Hepatocyte (in vitro differentiated cells): ENCODE measurements around the gene ZBTB7C. TPM values are rescaled to one million over a fixed set of nuclear protein-coding genes. Genes with fewer than 3 reads are reported as not detected.

Experiments used
- DNase-seq: peaks from one replicate; pipeline ENCODE4 v3.0.0-alpha.2; 2016; ENCODE audit warnings: low spot score
- H2AFZ ChIP-seq: fragments of 200-600 bp; sonication (generic); 2 replicates; pipeline ENCODE4 v1.6.0; 2016; ENCODE audit warnings: antibody characterized with exemption, mild to moderate bottlenecking
- H3K27ac ChIP-seq: fragments of 200-600 bp; sonication (generic); 2 replicates; pipeline ENCODE4 v1.5.1; 2016; ENCODE audit warnings: mild to moderate bottlenecking
- H3K27me3 ChIP-seq: fragments of 200-600 bp; sonication (generic); 2 replicates; pipeline ENCODE4 v1.6.1; 2016
- H3K36me3 ChIP-seq: fragments of 200-600 bp; sonication (generic); replicated peaks from 2 replicates; pipeline ENCODE4 v1.5.1; 2016; ENCODE audit warnings: low read depth; ENCODE audit not compliant: insufficient read depth
- H3K4me1 ChIP-seq: fragments of 200-600 bp; sonication (generic); 2 replicates; pipeline ENCODE4 v1.5.1; 2016; ENCODE audit warnings: mild to moderate bottlenecking, moderate library complexity; ENCODE audit not compliant: insufficient read depth
- H3K4me2 ChIP-seq: fragments of 200-600 bp; sonication (generic); 2 replicates; pipeline ENCODE4 v1.6.0; 2016
- H3K4me3 ChIP-seq: fragments of 200-600 bp; sonication (generic); 2 replicates; pipeline ENCODE4 v1.5.1; 2016; ENCODE audit warnings: mild to moderate bottlenecking
- H3K79me2 ChIP-seq: fragments of 200-600 bp; sonication (generic); 2 replicates; pipeline ENCODE4 v1.6.0; 2017; ENCODE audit warnings: mild to moderate bottlenecking
- H3K9me2 ChIP-seq: fragments of 200-600 bp; sonication (generic); replicated peaks from 2 replicates; pipeline ENCODE4 v1.6.0; 2017; ENCODE audit warnings: mild to moderate bottlenecking; ENCODE audit not compliant: insufficient read depth
- H3K9me3 ChIP-seq: fragments of 200-600 bp; sonication (generic); 2 replicates; pipeline ENCODE4 v1.5.1; 2016; ENCODE audit warnings: low read depth, mild to moderate bottlenecking
- H4K20me1 ChIP-seq: fragments of 200-600 bp; sonication (generic); 2 replicates; pipeline ENCODE4 v1.6.0; 2016; ENCODE audit warnings: mild to moderate bottlenecking; ENCODE audit not compliant: insufficient read depth, poor library complexity, severe bottlenecking
- EZH2 ChIP-seq: fragments of 200-600 bp; sonication (generic); IDR thresholded peaks from 2 replicates; pipeline ENCODE4 v1.6.1; 2016; ENCODE audit warnings: antibody characterized with exemption, mild to moderate bottlenecking, borderline replicate concordance
- EZH2phosphoT487 ChIP-seq: fragments of 200-600 bp; sonication (generic); IDR thresholded peaks from one replicate; pipeline ENCODE4 v1.6.1; 2018; ENCODE audit warnings: antibody characterized with exemption, mild to moderate bottlenecking, low read depth, moderate library complexity; ENCODE audit not compliant: unreplicated experiment, severe bottlenecking
- WGBS: methylation state at CpG from one replicate; pipeline ENCODE4 v1.1.6; 2016; ENCODE audit warnings: low lambda C conversion rate; ENCODE audit errors: missing lambda C conversion rate; 5-methylcytosine and 5-hydroxymethylcytosine counted together
- polyA plus RNA-seq: library from polyadenylated mRNA; unstranded; fragments of >200 nt; fragmentation: Nextera tagmentation; extraction: Ambion mirVana; gene quantifications from 2 replicates; pipeline ENCODE4 v1.2.1, GENCODE V29; 2016
- total RNA-seq: library from RNA; depleted of rRNA; stranded (reverse); fragments of >200 nt; gene quantifications from 2 replicates; pipeline ENCODE4 v1.2.3, GENCODE V29; 2014
- TF ChIP-seq, protein P1 (sequence below): fragments of 200-600 bp; sonication (generic); IDR thresholded peaks from 2 replicates; pipeline ENCODE4 v1.5.1; 2016; ENCODE audit warnings: antibody characterized with exemption, mild to moderate bottlenecking; ENCODE audit not compliant: poor library complexity

Gene ZBTB7C
- total and polyA plus RNA-seq, 2 experiments from 2014 or later: 0.70 to 1.0 TPM

DNA sequence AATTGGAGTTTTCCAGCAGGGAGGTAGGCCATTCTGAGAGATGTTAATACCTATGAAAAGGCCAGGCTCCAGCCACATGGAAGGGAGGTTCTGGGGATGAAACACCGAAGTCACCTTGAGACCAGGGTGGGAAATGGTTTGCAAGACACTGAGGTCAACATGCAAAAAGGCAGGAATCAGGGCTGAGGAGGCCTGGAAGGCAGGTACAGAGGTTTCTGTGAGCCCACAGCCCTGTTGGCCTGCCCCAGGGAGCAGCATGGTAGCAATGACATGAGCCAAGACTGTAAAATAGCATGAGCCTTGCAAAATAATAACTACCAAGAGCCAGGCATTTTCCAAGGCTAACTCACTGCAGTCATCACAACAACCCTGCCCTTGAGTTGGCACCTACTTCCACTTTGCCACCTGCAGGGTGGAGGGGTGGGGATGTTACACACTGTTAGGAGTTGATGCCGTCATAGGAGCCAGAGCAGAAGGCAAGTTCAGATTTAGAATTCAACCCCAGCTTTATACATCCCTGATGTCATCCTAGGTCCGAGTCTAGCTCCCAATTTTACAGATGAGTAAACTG is 61.3 kb downstream of the ZBTB7C start:
- no peak overlapping the region for H3K27ac ChIP-seq
- H2AFZ ChIP-seq: no peak overlapping the region
- H4K20me1 ChIP-seq: no peaks in the 10 kb centered on the region
- no peaks in the 10 kb centered on the region for H3K9me2 ChIP-seq
- TF ChIP-seq EZH2phosphoT487 (no peak), EZH2 (no peak)
- TF ChIP-seq, protein P1, sequence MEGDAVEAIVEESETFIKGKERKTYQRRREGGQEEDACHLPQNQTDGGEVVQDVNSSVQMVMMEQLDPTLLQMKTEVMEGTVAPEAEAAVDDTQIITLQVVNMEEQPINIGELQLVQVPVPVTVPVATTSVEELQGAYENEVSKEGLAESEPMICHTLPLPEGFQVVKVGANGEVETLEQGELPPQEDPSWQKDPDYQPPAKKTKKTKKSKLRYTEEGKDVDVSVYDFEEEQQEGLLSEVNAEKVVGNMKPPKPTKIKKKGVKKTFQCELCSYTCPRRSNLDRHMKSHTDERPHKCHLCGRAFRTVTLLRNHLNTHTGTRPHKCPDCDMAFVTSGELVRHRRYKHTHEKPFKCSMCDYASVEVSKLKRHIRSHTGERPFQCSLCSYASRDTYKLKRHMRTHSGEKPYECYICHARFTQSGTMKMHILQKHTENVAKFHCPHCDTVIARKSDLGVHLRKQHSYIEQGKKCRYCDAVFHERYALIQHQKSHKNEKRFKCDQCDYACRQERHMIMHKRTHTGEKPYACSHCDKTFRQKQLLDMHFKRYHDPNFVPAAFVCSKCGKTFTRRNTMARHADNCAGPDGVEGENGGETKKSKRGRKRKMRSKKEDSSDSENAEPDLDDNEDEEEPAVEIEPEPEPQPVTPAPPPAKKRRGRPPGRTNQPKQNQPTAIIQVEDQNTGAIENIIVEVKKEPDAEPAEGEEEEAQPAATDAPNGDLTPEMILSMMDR: no peak
- no peaks in the 10 kb centered on the region for H3K79me2 ChIP-seq
- H3K27me3 ChIP-seq: no peaks in the 10 kb centered on the region
- H3K4me1 ChIP-seq: peaks cover 5% of the 10 kb centered on the region
- H3K36me3 ChIP-seq: no peaks in the 10 kb centered on the region
- H3K9me3 ChIP-seq: no peaks in the 10 kb centered on the region
- H3K4me2 ChIP-seq: no peak overlapping the region
- DNase-seq: no peak
- 97% methylated on average over 3 of the region's 3 CpGs for WGBS
- H3K4me3 ChIP-seq: no peak overlapping the region

GRCh38 chr18:48345596-48345995 is 63.6 kb downstream of the ZBTB7C start:
- no peak overlapping the region for H3K27ac ChIP-seq
- H3K36me3 ChIP-seq: no peaks in the 10 kb centered on the region
- H3K4me2 ChIP-seq: no peak overlapping the region
- no peaks in the 10 kb centered on the region for H3K79me2 ChIP-seq
- no peak overlapping the region for H2AFZ ChIP-seq
- no peaks in the 10 kb centered on the region for H3K9me3 ChIP-seq
- H3K27me3 ChIP-seq: no peaks in the 10 kb centered on the region
- no peak overlapping the region for H3K4me3 ChIP-seq
- DNase-seq: no peak
- peaks cover 11% of the 10 kb centered on the region for H3K4me1 ChIP-seq
- H3K9me2 ChIP-seq: no peaks in the 10 kb centered on the region
- H4K20me1 ChIP-seq: no peaks in the 10 kb centered on the region
- TF ChIP-seq EZH2phosphoT487 (no peak), EZH2 (no peak)
- TF ChIP-seq, protein P1: peak; percentile 31
- WGBS: 90% methylated on average over 2 of the region's 2 CpGs

DNA sequence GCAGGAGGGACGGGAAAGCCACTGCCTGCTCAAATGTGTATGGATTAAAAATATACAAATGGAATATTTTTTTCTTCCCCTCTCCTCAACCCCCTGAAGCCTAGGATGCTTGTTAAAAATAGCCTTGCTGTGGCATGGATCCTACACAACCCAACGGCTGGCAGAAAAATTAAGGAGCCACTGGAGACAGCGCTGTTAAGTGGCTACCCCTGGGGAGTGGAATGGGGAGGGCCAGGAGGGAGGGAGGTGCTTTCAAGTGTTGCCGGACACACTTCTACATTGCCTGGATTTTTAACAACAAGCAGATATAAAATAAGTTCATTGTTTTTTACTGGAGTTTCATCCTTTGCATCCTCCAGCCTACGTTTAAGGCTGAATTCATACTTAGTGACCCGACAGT is 66.6 kb downstream of the ZBTB7C start:
- Histone ChIP-seq H3K27me3 (no peaks in the 10 kb centered on the region), H3K4me1 (peaks cover 11% of the 10 kb centered on the region), H3K36me3 (no peaks in the 10 kb centered on the region), H3K4me2 (no peak overlapping the region), H3K79me2 (no peaks in the 10 kb centered on the region), H3K9me2 (no peaks in the 10 kb centered on the region), H2AFZ (no peak overlapping the region), H3K27ac (no peak overlapping the region), H4K20me1 (no peaks in the 10 kb centered on the region), H3K9me3 (no peaks in the 10 kb centered on the region), H3K4me3 (no peak overlapping the region)
- WGBS: 74% methylated on average over 6 of the region's 6 CpGs
- no peak for DNase-seq
- TF ChIP-seq, protein P1: no peak
- TF ChIP-seq EZH2 (no peak), EZH2phosphoT487 (no peak)

DNA sequence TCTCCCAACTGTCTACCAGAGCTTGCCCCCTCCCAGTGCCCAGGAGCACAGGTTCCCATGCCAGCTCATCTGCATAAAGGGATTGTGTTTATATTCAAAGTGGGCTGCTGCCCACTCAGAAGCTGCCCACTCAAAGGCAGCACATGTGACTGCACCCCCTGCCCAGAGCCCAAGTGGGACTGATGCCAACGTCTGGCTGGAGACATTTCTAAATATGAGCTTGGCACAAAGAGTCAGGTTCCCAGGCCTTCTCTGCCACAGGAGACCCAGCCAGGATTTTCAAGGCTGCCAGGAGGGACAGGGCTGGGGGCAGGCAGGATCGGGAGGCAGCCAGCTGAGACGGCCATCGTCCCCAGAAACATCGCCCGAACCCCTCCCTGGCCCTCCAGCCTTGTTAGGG is 67.1 kb downstream of the ZBTB7C start:
- 79% methylated on average over 6 of the region's 6 CpGs for WGBS
- Histone ChIP-seq H3K9me2 (no peaks in the 10 kb centered on the region), H3K79me2 (no peaks in the 10 kb centered on the region), H3K4me3 (no peak overlapping the region), H3K9me3 (no peaks in the 10 kb centered on the region), H2AFZ (no peak overlapping the region), H3K36me3 (no peaks in the 10 kb centered on the region), H3K4me2 (no peak overlapping the region), H3K27ac (no peak overlapping the region), H3K27me3 (no peaks in the 10 kb centered on the region), H4K20me1 (no peaks in the 10 kb centered on the region), H3K4me1 (peaks cover 11% of the 10 kb centered on the region)
- TF ChIP-seq EZH2 (no peak), EZH2phosphoT487 (no peak)
- TF ChIP-seq, protein P1: no peak
- no peak for DNase-seq
